K562 (cell line): Measurements from ENCODE around the gene SPTSSA. TPM values are rescaled to one million over a fixed set of nuclear protein-coding genes. Genes with fewer than 3 reads are reported as not detected.

Experiments used
- CC2D1A ChIP-seq: fragments of 450-650 bp; IDR thresholded peaks from 2 replicates; pipeline ENCODE4 v1.6.1; 2017; ENCODE audit warnings: mild to moderate bottlenecking
- CCAR2 ChIP-seq: fragments of 200-400 bp; formaldehyde crosslinking; IDR thresholded peaks from 2 replicates; pipeline ENCODE4 v1.6.1; 2017; ENCODE audit warnings: mild to moderate bottlenecking, low read depth, low read length
- ELF1 ChIP-seq: fragments of 200-800 bp; sonication (Bioruptor generic); IDR thresholded peaks from 2 replicates; pipeline ENCODE4 v1.6.1; 2016; ENCODE audit warnings: missing genetic modification characterization, missing compliant biosample characterization
- GTF3C2 ChIP-seq: IDR thresholded peaks from 3 replicates; pipeline ENCODE4 v1.6.1; 2011; ENCODE audit warnings: borderline replicate concordance, mild to moderate bottlenecking, moderate library complexity; ENCODE audit not compliant: insufficient read length; ENCODE audit errors: extremely low read depth
- ILK ChIP-seq: fragments of 450-650 bp; IDR thresholded peaks from 2 replicates; pipeline ENCODE4 v1.6.1; 2016; ENCODE audit warnings: missing genetic modification characterization, low read depth, mild to moderate bottlenecking, missing compliant biosample characterization, moderate library complexity, borderline replicate concordance
- IRF2 ChIP-seq: sonication (generic); formaldehyde crosslinking; IDR thresholded peaks from 2 replicates; pipeline ENCODE4 v1.8.1; 2022; ENCODE audit warnings: mild to moderate bottlenecking, missing genetic modification reagents
- OTX1 ChIP-seq: fragments of 450-650 bp; formaldehyde crosslinking; IDR thresholded peaks from 2 replicates; pipeline ENCODE4 v1.4.0; 2022; ENCODE audit warnings: mild to moderate bottlenecking
- RBM17 ChIP-seq: fragments of 200-400 bp; formaldehyde crosslinking; IDR thresholded peaks from 2 replicates; pipeline ENCODE4 v1.6.1; 2017; ENCODE audit warnings: low read depth, mild to moderate bottlenecking, low read length, borderline replicate concordance
- SIRT6 ChIP-seq: IDR thresholded peaks from one replicate; pipeline ENCODE4 v1.6.1; 2012; ENCODE audit warnings: low read depth, mild to moderate bottlenecking, control low read depth, inconsistent platforms, low read length, moderate library complexity
- SMAD4 ChIP-seq: fragments of 250-450 bp; sonication (Bioruptor Pico); conservative IDR thresholded peaks from 2 replicates; pipeline ENCODE4 v1.8.0; 2021; ENCODE audit warnings: inconsistent platforms, mild to moderate bottlenecking, moderate library complexity
- WHSC1 ChIP-seq: IDR thresholded peaks from one replicate; pipeline ENCODE4 v1.6.1; 2012; ENCODE audit warnings: low read length, control low read depth, inconsistent platforms
- ZBTB17 ChIP-seq: fragments of 450-650 bp; formaldehyde crosslinking; IDR thresholded peaks from 2 replicates; pipeline ENCODE4 v1.4.0; 2020; ENCODE audit warnings: mild to moderate bottlenecking
- ZBTB2 ChIP-seq: fragments of 450-650 bp; IDR thresholded peaks from 2 replicates; pipeline ENCODE4 v1.6.1; 2016; ENCODE audit warnings: antibody characterized with exemption
- ZNF586 ChIP-seq: fragments of 450-650 bp; formaldehyde crosslinking; conservative IDR thresholded peaks from 2 replicates; pipeline ENCODE4 v1.4.0; 2020; ENCODE audit warnings: mild to moderate bottlenecking, moderate library complexity
- polyA plus RNA-seq, 8 experiments: library from polyadenylated mRNA; depleted of rRNA in 4 of 8; stranded (reverse) in 5 of 8; unstranded in 3 of 8; fragments of >200 nt; fragmentation: Nextera tagmentation in 2 of 8; fragmentation: Illumina TruSeq in 1 of 8; extraction: Ambion mirVana in 2 of 8; extraction: Trizol in 1 of 8; gene quantifications; 2 replicates each; pipeline versions ENCODE4 v1.2.1 to v1.2.3, GENCODE V29; 2011 to 2014; ENCODE audit warnings: inconsistent platforms in 1 of 8, missing spikeins in 1 of 8
- total RNA-seq, 7 experiments: library from RNA; depleted of rRNA in 6 of 7; stranded (reverse); fragments of >200 nt in 6 of 7; fragmentation: Illumina TruSeq in 2 of 7; extraction: Trizol in 2 of 7; gene quantifications; 2 replicates each; pipeline versions ENCODE4 v1.2.1 to v1.2.3, GENCODE V29; 2011 to 2021; ENCODE audit warnings: low replicate concordance in 1 of 7
- TF ChIP-seq, protein P1 (sequence below): fragments of 450-650 bp; IDR thresholded peaks from 2 replicates; pipeline ENCODE4 v1.6.1; 2016; ENCODE audit warnings: mild to moderate bottlenecking
- TF ChIP-seq, protein P2 (sequence below): fragments of 450-650 bp; formaldehyde crosslinking; IDR thresholded peaks from 2 replicates; pipeline ENCODE4 v1.4.0; 2022; ENCODE audit warnings: missing genetic modification characterization
- TF ChIP-seq, protein P3 (sequence below): fragments of 450-650 bp; IDR thresholded peaks from 2 replicates; pipeline ENCODE4 v1.6.1; 2018; ENCODE audit warnings: mild to moderate bottlenecking, low read depth; ENCODE audit not compliant: partially characterized antibody

Gene SPTSSA
- total and polyA plus RNA-seq, 9 of the 15 experiments (the other 6 are each of a cell fraction or from before 2014, with no cell fraction given): 6.8 to 35.7 (median 22.0) TPM

GRCh38 chr14:34465069-34465859, 3.2 kb upstream of the SPTSSA start (continued):
- TF ChIP-seq OTX1 (CRISPR knock-in tag) (no peak), ILK (tag) (no peak), SMAD4 (0 out of 2 replicates have a peak, but pooled peaks have one; percentile 50), WHSC1 (no peak), SIRT6 (no peak), ELF1 (tag) (peak; percentile 47; the same call in 1 of the 2 replicates), IRF2 (CRISPR knock-in tag) (no peak), CC2D1A (no peak), ZBTB17 (no peak), RBM17 (no peak), ZNF586 (CRISPR knock-in tag) (no peak), GTF3C2 (no peak), ZBTB2 (0 out of 2 replicates have a peak, but pooled peaks have one; percentile 70), CCAR2 (no peak)
- TF ChIP-seq, protein P1, sequence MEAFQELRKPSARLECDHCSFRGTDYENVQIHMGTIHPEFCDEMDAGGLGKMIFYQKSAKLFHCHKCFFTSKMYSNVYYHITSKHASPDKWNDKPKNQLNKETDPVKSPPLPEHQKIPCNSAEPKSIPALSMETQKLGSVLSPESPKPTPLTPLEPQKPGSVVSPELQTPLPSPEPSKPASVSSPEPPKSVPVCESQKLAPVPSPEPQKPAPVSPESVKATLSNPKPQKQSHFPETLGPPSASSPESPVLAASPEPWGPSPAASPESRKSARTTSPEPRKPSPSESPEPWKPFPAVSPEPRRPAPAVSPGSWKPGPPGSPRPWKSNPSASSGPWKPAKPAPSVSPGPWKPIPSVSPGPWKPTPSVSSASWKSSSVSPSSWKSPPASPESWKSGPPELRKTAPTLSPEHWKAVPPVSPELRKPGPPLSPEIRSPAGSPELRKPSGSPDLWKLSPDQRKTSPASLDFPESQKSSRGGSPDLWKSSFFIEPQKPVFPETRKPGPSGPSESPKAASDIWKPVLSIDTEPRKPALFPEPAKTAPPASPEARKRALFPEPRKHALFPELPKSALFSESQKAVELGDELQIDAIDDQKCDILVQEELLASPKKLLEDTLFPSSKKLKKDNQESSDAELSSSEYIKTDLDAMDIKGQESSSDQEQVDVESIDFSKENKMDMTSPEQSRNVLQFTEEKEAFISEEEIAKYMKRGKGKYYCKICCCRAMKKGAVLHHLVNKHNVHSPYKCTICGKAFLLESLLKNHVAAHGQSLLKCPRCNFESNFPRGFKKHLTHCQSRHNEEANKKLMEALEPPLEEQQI: peak; percentile 48; the same call in 1 of the 2 replicates
- TF ChIP-seq, protein P2, sequence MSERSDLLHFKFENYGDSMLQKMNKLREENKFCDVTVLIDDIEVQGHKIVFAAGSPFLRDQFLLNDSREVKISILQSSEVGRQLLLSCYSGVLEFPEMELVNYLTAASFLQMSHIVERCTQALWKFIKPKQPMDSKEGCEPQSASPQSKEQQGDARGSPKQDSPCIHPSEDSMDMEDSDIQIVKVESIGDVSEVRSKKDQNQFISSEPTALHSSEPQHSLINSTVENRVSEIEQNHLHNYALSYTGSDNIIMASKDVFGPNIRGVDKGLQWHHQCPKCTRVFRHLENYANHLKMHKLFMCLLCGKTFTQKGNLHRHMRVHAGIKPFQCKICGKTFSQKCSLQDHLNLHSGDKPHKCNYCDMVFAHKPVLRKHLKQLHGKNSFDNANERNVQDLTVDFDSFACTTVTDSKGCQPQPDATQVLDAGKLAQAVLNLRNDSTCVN: peak; percentile 65; the same call in 1 of the 2 replicates
- TF ChIP-seq, protein P3, sequence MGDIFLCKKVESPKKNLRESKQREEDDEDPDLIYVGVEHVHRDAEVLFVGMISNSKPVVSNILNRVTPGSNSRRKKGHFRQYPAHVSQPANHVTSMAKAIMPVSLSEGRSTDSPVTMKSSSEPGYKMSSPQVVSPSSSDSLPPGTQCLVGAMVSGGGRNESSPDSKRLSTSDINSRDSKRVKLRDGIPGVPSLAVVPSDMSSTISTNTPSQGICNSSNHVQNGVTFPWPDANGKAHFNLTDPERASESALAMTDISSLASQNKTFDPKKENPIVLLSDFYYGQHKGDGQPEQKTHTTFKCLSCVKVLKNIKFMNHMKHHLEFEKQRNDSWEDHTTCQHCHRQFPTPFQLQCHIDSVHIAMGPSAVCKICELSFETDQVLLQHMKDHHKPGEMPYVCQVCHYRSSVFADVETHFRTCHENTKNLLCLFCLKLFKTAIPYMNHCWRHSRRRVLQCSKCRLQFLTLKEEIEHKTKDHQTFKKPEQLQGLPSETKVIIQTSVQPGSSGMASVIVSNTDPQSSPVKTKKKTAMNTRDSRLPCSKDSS: no peak
